ENCODE measurements around the gene BEGAIN. TPM values are rescaled to one million over a fixed set of nuclear protein-coding genes. Genes with fewer than 3 reads are reported as not detected.

Gene BEGAIN
- total RNA-seq, 2 experiments from 2014 or later, result 0.76 TPM; not detected in 1

- ChIA-PET POLR2A (no interaction called here), CTCF (ENCODE audit: unreplicated experiment) (no interaction called here)
- Histone ChIP-seq H3K9me3 (ENCODE audit: low read length) (no peaks in the 10 kb centered on the region), H3K27ac (ENCODE audit: low read depth, low read length, poor library complexity, severe bottlenecking) (no peak overlapping the region), H3K9me2 (ENCODE audit: insufficient read depth, low read length) (no peaks in the 10 kb centered on the region), H2AFZ (ENCODE audit: low read length) (no peak overlapping the region), H3K4me3 (ENCODE audit: low read depth, low read length, poor library complexity, severe bottlenecking) (no peak overlapping the region), H3K79me2 (ENCODE audit: insufficient read depth, low read depth, low read length) (no peaks in the 10 kb centered on the region), H4K20me1 (ENCODE audit: insufficient read depth, low read length) (no peaks in the 10 kb centered on the region), H3K4me1 (ENCODE audit: insufficient read depth, low read length, poor library complexity, severe bottlenecking) (no peaks in the 10 kb centered on the region), H3K4me2 (ENCODE audit: low read length) (no peak overlapping the region), H3K36me3 (ENCODE audit: insufficient read depth, low read length) (no peaks in the 10 kb centered on the region)
- intact Hi-C loops (cut with micrococcal nuclease; ENCODE audit: unreplicated experiment), result no loop called here
- no TSS peak for BruUV-seq (replicated peaks)
- no peak for DNase-seq (ENCODE audit: low spot score)
- no peak for TF ChIP-seq CTCF (conservative IDR thresholded peaks at IDR 0.05; ENCODE audit: low read length)
- TF ChIP-seq EZH2phosphoT487 (IDR thresholded peaks at IDR 0.05; ENCODE audit: borderline replicate concordance, low read depth, low read length), result no peak
Measured at GRCh38 chr14:100535287-100536120, 51.7 kb downstream of the BEGAIN start.

- no peaks in the 10 kb centered on the region for H4K20me1 ChIP-seq (ENCODE audit: insufficient read depth, low read length)
- H3K36me3 ChIP-seq (ENCODE audit: insufficient read depth, low read length), result no peaks in the 10 kb centered on the region
- no peak overlapping the region for H3K4me3 ChIP-seq (ENCODE audit: low read depth, low read length, poor library complexity, severe bottlenecking)
- no peaks in the 10 kb centered on the region for H3K9me3 ChIP-seq (ENCODE audit: low read length)
- H3K9me2 ChIP-seq (ENCODE audit: insufficient read depth, low read length), result no peaks in the 10 kb centered on the region
- DNase-seq (ENCODE audit: low spot score), result no peak
- H3K4me1 ChIP-seq (ENCODE audit: insufficient read depth, low read length, poor library complexity, severe bottlenecking), result no peaks in the 10 kb centered on the region
- H3K79me2 ChIP-seq (ENCODE audit: insufficient read depth, low read depth, low read length), result no peaks in the 10 kb centered on the region
- TF ChIP-seq EZH2phosphoT487 (IDR thresholded peaks at IDR 0.05; ENCODE audit: borderline replicate concordance, low read depth, low read length) (no peak), CTCF (conservative IDR thresholded peaks at IDR 0.05; ENCODE audit: low read length) (no peak)
- no TSS peak for BruUV-seq (replicated peaks)
- H2AFZ ChIP-seq (ENCODE audit: low read length), result no peak overlapping the region
- CTCF ChIA-PET (ENCODE audit: unreplicated experiment), result no interaction called here
- intact Hi-C loops (cut with micrococcal nuclease; ENCODE audit: unreplicated experiment), result no loop called here
- POLR2A ChIA-PET, result interaction anchor here (1.1 kb wide), 1 partner anchor 130 kb away, joined by 3 read pairs; no protein-coding TSS in a partner anchor
- H3K4me2 ChIP-seq (ENCODE audit: low read length), result no peak overlapping the region
- H3K27ac ChIP-seq (ENCODE audit: low read depth, low read length, poor library complexity, severe bottlenecking), result no peak overlapping the region
Measured at GRCh38 chr14:100534528-100535286, 52.5 kb downstream of the BEGAIN start.
